Jurkat, Clone E6-1 (cell line): ENCODE results near the gene SYT5.
"Not testable (repeated sequence)": the region's sequence is repeated elsewhere in the genome, so short reads cannot be mapped to it uniquely, and the experiment has no call there.

ENCODE experiments used
- DNase-seq: peaks from one replicate; pipeline ENCODE4 v3.0.0-alpha.2; 2011; ENCODE audit warnings: low read depth, low spot score
- H3K4me3 ChIP-seq: 2 replicates; pipeline ENCODE4 v1.5.1; 2011; ENCODE audit warnings: mild to moderate bottlenecking, low read length, control low read depth, moderate library complexity

SYT5 gene

DNA sequence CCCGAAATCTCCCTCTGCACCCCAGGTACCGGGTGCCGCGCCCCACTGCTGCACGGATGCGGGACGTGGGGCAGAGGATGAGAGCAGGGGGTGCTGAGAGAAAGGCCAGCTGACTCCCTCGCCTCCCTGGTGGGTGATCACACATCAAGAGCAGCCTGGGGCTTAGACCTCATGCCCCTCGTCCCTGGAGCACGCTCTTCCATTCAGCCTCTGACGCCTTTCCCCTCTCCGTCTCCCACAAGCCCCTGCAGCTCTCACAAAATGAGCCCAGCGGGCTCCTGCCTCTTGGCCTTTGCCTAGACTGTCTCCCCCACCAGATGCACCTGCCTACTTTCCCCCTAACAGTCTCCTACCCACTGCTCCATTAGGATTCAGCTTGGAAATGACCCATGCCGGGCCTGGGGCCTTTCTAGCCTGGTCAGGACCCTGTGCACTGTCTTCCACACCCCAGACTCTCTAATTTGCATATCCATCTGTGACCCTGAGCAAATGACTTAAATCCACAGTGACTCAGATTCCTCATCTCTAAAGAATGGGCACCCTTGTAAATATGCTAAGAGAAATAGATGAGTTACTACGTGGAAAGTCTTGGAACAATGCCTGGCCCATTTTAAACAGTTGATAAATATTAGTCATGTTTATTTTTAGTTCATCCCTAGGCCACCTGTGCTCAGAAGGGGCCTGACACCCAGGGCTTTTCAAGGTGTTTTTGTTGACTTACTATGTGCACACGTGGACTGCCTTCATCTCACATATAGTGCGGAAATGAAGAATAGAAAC, 29.8 kb upstream of the SYT5 start:
- H3K4me3 ChIP-seq: no peak overlapping the region
- no peak for DNase-seq

GRCh38 chr19:55208880-55209692, 29.0 kb upstream of the SYT5 start, which contains the start of gene PTPRH:
PTPRH (minus strand) TSS chr19:55209501; CDS start chr19:55209433, 68 bp downstream.
- no peak within 1 kb of the TSS for H3K4me3 ChIP-seq
- no peak for DNase-seq

GRCh38 chr19:55206664-55207500, 26.8 kb upstream of the SYT5 start:
- DNase-seq: no peak
- H3K4me3 ChIP-seq: no peak overlapping the region

GRCh38 chr19:55202199-55202598, 22.1 kb upstream of the SYT5 start:
- DNase-seq, H3K4me3 ChIP-seq: not testable (repeated sequence)

DNA sequence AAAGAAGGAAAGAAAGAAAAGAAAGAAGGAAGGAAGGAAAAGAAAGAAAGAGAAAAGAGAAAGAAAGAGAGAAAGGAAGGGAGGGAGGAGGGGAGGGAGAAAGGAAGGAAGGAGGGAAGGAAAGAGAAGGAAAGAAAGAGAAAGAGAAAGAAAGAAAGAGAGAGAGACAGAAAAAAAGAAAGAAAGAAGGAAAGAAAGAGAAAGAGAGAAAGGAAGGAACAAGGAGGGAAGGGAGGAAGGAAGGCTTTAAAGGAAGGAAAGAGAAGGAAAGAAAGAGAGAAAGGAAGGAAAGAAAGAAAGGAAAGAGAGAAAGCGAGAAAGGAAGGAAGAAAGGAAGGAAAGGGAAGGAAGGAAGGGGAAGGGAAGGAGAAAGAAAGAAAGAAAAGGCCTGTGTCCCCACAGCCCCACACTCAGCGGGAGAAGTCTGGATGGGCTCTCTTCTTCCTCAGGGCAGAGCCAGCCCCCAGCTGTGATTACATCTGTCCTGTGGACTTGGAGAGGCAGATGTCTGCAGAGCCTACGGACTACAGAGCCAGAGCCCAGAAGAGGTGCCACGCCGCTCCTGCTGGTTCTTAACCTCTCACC, 19.6 kb upstream of the SYT5 start:
- no peak overlapping the region for H3K4me3 ChIP-seq
- DNase-seq: no peak

GRCh38 chr19:55198651-55199050, 18.6 kb upstream of the SYT5 start:
- no peak overlapping the region for H3K4me3 ChIP-seq
- no peak for DNase-seq

DNA sequence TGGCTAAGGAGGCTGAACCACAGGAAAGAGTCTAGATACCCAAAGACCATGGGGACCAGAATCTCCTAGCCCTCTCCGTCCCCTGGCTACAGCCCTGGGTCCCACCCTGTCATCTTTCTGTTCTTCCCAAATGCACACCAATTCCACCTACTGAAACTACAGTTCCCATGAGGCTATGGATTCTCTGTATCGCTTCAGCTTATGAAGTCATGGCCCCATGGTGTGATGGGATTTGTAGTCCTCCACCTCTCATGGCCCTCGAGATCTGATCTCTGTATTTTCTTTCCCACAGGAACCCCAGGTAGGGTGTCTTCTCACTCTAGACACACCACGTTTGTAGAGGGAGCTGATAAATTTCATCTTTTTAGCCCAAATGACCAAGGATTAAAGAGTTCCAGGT, 17.4 kb upstream of the SYT5 start:
- H3K4me3 ChIP-seq: no peak overlapping the region
- no peak for DNase-seq

GRCh38 chr19:55196803-55197202, 16.7 kb upstream of the SYT5 start:
- H3K4me3 ChIP-seq: no peak overlapping the region
- no peak for DNase-seq

DNA sequence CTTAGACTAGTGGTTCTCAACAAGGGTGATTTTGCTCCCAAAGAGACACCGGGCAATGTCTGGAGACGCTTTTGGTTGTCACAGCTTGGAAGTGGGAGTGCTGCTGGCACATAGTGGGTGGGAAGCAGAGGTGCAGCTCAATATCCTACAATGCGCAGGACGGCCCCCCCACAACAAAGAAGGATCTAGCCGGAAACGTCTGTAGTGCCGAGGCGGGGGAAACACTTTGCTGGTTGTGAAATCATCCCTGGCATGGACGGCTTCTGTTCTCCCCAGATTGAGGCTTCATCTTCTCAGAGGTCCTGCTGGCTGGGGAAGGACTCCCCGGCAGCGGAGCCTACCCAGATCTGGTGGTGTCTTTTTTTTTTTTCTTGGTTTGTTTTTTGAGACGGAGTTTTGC, 13.4 kb upstream of the SYT5 start:
- no peak overlapping the region for H3K4me3 ChIP-seq
- no peak for DNase-seq

DNA sequence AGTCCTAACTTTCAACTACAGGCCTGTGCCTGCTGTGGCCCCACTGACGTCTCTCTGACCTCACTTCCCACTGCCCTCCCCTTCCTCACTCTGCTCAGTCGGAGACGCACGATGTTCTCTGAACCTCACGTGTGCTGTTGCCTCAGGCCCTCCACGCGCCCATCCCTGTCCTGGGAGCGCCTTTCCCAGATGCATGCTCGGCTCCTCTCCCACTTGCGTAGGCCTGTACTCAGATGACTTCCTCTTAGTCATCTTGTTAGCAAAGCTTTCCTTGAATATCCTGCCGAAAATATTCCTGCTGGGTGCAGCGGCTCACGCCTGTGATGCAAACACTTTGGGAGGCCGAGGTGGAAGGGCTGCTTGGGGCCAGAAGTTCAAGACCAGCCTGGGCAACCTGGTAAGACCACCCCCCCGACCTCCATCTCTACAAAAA, 9.3 kb upstream of the SYT5 start:
- DNase-seq: no peak

DNA sequence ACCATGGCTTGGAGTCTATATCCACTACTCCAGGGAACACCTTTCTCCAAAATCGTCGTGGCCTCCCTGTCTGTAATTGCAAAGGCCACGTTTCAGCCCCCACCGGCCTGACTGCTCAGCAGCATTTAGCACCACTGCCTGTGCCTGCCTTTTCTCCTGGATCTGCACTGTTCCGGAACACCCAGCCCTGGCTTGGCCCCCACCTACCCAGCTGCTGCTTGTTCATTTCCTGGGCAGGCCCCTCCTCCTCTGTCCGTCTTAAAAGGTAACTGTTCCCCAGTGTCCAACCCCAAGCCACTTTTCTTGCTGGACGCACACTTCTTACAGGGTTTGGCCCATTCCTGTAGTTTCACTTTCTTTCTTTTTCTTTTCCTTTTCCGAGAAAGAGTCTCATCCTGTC, 8.5 kb upstream of the SYT5 start:
- no peak overlapping the region for H3K4me3 ChIP-seq
- DNase-seq: no peak

More for the DNA sequence above, 9.3 kb upstream of the SYT5 start:
- no peak overlapping the region for H3K4me3 ChIP-seq

DNA sequence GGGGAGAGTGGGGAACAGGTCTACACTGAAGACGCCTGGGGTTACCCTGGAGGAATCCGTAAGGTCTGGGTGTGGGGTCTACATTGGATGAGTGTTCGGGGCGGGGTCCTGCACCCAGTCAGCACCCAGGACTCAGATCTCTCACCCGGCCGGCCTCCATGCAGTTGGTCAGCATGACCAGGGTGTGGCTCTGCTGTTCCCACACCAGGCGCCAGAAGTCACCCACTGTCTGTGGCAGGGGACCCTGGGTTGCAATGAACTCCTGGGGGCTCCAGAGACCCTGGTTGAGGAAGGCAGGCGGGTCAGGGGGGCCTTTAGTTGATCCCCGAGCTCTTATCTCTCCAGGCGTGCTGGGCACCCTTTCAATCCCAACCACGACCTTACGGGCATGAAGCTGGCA, 6.0 kb upstream of the SYT5 start:
- no peak overlapping the region for H3K4me3 ChIP-seq
- no peak for DNase-seq

DNA sequence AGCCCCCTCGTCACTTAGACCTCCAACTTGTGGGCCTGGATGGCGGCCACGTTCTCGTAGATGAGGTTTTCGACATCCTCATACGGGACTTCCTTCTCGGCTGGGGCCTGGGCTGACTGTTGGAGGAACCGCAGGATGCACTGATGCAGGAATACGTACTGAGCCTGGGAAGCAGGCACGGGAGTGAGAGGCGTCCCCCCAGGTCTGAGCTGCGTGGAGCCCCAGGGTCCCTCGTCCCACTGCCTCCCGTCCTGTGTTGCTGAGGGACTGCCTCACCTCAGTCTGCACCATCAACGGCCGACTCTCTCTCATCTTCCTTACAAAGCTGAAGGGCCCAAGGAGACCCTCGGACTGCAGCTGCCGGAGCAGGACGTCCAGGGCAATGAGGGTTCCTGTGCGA, 1.7 kb upstream of the SYT5 start:
- no peak overlapping the region for H3K4me3 ChIP-seq
- no peak for DNase-seq

- peak overlapping the region; percentile 62 for H3K4me3 ChIP-seq
- DNase-seq: peak; percentile 94
Observed at GRCh38 chr19:55178781-55179599, 1.1 kb downstream of the SYT5 start.

- no peak overlapping the region for H3K4me3 ChIP-seq
- peak; percentile 69 for DNase-seq
Observed at GRCh38 chr19:55176076-55176475, 4.0 kb downstream of the SYT5 start.

- H3K4me3 ChIP-seq: no peak overlapping the region
- DNase-seq: no peak
Observed at GRCh38 chr19:55175117-55175867, 4.8 kb downstream of the SYT5 start.

DNA sequence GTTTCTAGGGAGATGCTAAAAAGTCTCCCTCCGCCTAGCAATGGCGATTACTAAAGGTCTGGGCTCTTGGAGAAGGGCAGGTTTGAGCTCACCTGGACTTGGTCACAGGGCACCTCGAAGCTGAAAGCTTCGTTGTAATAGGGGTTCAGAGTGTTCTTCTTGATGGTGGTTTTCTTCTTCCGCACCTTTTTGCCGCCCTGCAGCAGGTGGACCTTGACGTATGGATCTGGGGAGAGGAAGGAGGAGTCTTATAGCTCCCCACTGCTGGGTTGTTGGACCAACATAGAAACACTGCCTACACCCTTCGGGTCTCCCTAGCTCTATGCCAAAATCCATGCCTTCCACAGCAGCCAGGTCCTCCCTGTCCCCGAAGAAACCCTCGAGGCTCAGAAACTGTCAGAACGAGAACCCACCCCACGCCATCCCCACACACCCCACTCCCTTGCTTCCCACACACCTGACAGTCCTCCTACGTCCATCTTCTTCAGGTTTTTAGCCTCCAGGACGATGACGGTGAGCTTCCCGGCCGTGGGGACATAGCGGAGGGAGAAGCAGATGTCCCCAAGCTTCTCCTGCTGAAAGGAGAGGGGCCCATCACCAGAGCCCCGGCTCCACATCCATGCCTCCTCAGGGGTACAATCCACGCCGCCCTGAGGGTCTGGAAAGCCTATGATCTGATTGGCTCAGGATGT, 5.5 kb downstream of the SYT5 start:
- H3K4me3 ChIP-seq: peak overlapping the region; percentile 51; the same call in 1 of the 2 replicates
- no peak for DNase-seq
